Activated B cell treated with CpG ODN at 0.5 μM for 24 hours (primary cell): ENCODE data around the gene FPR2. TPM values are rescaled to one million over a fixed set of nuclear protein-coding genes. Genes with fewer than 3 reads are reported as not detected.

ENCODE experiments used
- ATAC-seq: fragments of 200-7000 bp; cut with Tn5 transposase; one replicate; pipeline ENCODE4 v1.10.0; 2021; ENCODE audit warnings: low read depth, mild to moderate bottlenecking, moderate library complexity
- CTCF ChIA-PET: fragments of 350-600 bp; sonication (Branson Sonifier 250); formaldehyde crosslinking; loops from one replicate; lab custom pipeline; 2021; ENCODE audit warnings: antibody characterized with exemption; lab: Charles Lee
- POLR2A ChIA-PET: fragments of 350-600 bp; sonication (Branson Sonifier 250); formaldehyde crosslinking; loops from one replicate; lab custom pipeline; 2021; ENCODE audit warnings: antibody characterized with exemption; lab: Charles Lee
- DNase-seq: peaks from one replicate; pipeline ENCODE4 v3.0.0; 2022
- H3K27ac Mint-ChIP-seq: one replicate; pipeline ENCODE4 v1.8.0; 2020; ENCODE audit warnings: mixed read lengths
- H3K27me3 Mint-ChIP-seq: one replicate; pipeline ENCODE4 v1.8.0; 2021; ENCODE audit warnings: mixed read lengths
- H3K36me3 Mint-ChIP-seq: one replicate; pipeline ENCODE4 v1.8.0; 2021; ENCODE audit warnings: low read depth, mixed read lengths
- H3K4me1 Mint-ChIP-seq: one replicate; pipeline ENCODE4 v1.8.0; 2021; ENCODE audit warnings: mixed read lengths
- H3K4me3 Mint-ChIP-seq: one replicate; pipeline ENCODE4 v1.8.0; 2020; ENCODE audit warnings: mild to moderate bottlenecking, mixed read lengths
- H3K9me3 Mint-ChIP-seq: one replicate; pipeline ENCODE4 v1.8.0; 2020; ENCODE audit warnings: mixed read lengths
- intact Hi-C: fragments of 100-400 bp; cut with micrococcal nuclease; formaldehyde crosslinking; loops from one replicate; pipeline ENCODE4 v1.15.1; 2024
- total RNA-seq: library from RNA; stranded (reverse); gene quantifications from 2 replicates; pipeline ENCODE4 v1.2.3, GENCODE V29; 2022
- TF ChIP-seq, protein P1 (sequence below): fragments of 200-600 bp; IDR thresholded peaks from one replicate; pipeline ENCODE4 v1.8.0; 2022; ENCODE audit warnings: antibody characterized with exemption, mild to moderate bottlenecking

FPR2 gene
- total RNA-seq, 1 donor from 2014 or later, result not detected

DNA sequence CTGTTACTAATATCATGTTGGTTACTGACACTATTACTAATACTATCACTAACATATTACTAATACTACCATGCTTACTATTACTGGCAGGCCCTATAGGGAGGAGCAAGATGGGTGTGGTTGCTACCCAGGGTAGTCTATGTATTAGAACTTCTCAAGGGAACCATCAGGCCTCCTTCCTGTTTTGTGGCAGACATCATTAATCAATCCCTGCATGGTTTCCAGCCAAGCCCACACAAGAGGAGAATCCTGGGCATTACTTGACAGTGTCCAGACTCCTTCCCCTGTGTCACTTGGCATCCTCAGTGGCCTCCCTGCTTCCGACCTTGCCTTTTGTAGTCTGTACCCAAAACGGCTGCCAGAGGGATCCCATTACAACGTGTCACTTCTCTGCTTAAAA, 46.1 kb upstream of the FPR2 start:
- intact Hi-C loops, result no loop called here
- H3K4me1 Mint-ChIP-seq, result peaks cover 26% of the 10 kb centered on the region
- no peak overlapping the region for H3K27ac Mint-ChIP-seq
- ATAC-seq (no peak), DNase-seq (no peak)
- TF ChIP-seq, protein P1, sequence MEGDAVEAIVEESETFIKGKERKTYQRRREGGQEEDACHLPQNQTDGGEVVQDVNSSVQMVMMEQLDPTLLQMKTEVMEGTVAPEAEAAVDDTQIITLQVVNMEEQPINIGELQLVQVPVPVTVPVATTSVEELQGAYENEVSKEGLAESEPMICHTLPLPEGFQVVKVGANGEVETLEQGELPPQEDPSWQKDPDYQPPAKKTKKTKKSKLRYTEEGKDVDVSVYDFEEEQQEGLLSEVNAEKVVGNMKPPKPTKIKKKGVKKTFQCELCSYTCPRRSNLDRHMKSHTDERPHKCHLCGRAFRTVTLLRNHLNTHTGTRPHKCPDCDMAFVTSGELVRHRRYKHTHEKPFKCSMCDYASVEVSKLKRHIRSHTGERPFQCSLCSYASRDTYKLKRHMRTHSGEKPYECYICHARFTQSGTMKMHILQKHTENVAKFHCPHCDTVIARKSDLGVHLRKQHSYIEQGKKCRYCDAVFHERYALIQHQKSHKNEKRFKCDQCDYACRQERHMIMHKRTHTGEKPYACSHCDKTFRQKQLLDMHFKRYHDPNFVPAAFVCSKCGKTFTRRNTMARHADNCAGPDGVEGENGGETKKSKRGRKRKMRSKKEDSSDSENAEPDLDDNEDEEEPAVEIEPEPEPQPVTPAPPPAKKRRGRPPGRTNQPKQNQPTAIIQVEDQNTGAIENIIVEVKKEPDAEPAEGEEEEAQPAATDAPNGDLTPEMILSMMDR, result no peak
- H3K9me3 Mint-ChIP-seq, result peaks cover 4% of the 10 kb centered on the region
- CTCF ChIA-PET, result no interaction called here
- H3K36me3 Mint-ChIP-seq, result no peaks in the 10 kb centered on the region
- peaks cover 19% of the 10 kb centered on the region for H3K27me3 Mint-ChIP-seq
- POLR2A ChIA-PET, result no interaction called here
- no peak overlapping the region for H3K4me3 Mint-ChIP-seq

DNA sequence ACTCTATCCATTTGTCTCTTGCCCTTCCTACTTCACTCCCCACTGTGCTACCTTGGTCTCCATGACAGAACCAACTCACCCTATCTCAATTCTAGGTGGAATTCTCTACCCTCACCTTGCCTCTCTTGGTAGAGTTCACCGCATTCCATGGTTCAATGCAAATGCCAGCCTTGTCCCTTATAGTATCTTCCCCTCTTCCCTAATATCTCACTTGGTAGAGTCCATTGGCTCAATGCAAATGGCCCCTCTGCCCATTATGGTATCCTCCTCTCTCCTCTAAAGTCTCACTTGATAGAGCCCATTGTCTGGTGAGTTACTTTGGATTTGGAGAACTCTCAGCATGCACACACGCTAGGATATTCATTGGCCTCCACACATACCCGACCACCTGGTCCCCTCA, 45.1 kb upstream of the FPR2 start:
- H3K27ac Mint-ChIP-seq, result no peak overlapping the region
- ChIA-PET CTCF (no interaction called here), POLR2A (no interaction called here)
- peaks cover 19% of the 10 kb centered on the region for H3K4me1 Mint-ChIP-seq
- TF ChIP-seq, protein P1, result no peak
- DNase-seq (no peak), ATAC-seq (no peak)
- H3K36me3 Mint-ChIP-seq, result no peaks in the 10 kb centered on the region
- intact Hi-C loops, result no loop called here
- no peak overlapping the region for H3K4me3 Mint-ChIP-seq
- H3K9me3 Mint-ChIP-seq, result peaks cover 4% of the 10 kb centered on the region
- H3K27me3 Mint-ChIP-seq, result peaks cover 25% of the 10 kb centered on the region

DNA sequence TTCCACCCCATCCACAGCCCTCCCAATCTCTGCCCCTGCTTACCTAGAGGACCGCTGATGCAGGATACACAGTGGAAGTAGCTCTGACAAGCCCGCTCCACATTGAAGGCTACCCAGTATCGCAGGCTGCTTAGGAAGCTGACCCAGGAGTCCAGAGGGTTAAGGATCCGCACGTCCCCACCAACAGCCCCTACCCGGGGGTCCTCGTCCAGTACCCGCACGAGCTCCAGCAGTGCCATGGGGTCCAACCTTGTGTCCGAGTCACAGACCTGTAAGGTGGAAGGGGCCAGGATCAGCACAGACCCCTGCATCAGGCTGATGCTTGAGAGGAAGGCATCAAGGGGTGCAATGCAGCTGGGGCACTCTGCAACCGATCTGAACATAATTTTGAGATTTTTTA, 44.1 kb upstream of the FPR2 start:
- POLR2A ChIA-PET, result no interaction called here
- Mint-ChIP-seq H3K36me3 (no peaks in the 10 kb centered on the region), H3K4me1 (peaks cover 8% of the 10 kb centered on the region), H3K27me3 (peaks cover 29% of the 10 kb centered on the region), H3K27ac (no peak overlapping the region), H3K9me3 (peaks cover 4% of the 10 kb centered on the region), H3K4me3 (no peak overlapping the region)
- DNase-seq, result no peak
- TF ChIP-seq, protein P1, result no peak
- intact Hi-C loops, result no loop called here
- CTCF ChIA-PET, result no interaction called here
- ATAC-seq, result no peak

DNA sequence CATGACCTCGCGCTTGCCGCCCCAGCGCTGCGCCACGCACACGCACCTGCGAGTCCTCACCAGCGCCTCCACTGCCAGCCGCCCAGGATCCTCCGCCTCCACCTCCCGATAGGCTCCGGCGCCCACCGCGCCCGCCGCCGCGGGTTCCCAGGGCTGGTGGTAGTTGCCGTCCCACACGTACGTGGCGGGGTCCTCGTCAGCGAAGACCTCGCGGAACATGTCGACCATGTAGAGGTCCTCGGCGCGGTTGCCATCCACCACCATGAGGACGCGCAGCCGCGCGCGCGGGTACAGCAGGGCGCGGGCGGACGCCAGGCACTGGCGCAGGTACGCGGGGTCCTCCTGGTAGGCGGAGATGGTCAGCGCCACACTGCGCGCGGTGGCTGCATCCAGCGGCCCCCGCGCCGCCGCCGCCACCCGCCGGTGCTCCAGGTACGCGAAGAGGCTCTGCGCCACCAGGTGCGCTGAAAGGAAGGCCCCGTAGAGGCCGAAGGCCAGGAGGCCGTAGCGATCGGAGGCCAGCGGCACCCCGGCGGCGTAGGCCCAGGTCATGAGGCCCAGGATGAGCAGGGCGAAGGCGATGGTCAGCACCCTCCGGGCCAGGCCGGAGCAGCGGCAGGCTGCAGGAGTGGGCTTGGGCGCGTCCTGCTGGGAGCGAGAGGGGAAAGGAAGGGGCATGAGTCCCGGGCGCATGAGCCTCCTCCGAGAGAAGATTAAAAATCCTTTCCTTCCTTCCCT, 41.6 kb upstream of the FPR2 start:
- TF ChIP-seq, protein P1, result no peak
- ATAC-seq, result no peak
- no peak overlapping the region for H3K27ac Mint-ChIP-seq

DNA sequence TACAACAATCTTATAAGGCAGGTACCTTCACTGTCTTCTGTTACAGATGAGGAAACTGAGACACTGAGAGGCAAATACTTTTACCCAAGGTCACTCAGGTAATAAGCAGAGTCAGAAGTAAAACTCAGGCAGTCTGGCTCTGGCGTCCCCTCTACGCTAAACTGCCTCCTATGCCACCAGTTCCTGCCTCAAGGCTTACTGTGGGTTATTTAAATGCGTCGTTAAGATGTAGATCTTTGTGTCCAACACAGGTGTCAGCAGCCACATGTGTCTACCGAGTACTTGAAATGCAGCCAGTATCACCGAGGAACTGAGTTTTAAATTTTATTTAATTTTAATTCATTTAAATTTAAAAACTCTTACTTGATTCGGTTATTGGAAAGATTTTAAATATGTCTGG, 39.1 kb upstream of the FPR2 start:
- Mint-ChIP-seq H3K27me3 (peaks cover 41% of the 10 kb centered on the region), H3K4me3 (no peak overlapping the region), H3K4me1 (peaks cover 5% of the 10 kb centered on the region), H3K27ac (no peak overlapping the region), H3K9me3 (peaks cover 2% of the 10 kb centered on the region), H3K36me3 (no peaks in the 10 kb centered on the region)
- TF ChIP-seq, protein P1, result no peak
- POLR2A ChIA-PET, result no interaction called here
- DNase-seq (no peak), ATAC-seq (no peak)
- intact Hi-C loops, result no loop called here
- CTCF ChIA-PET, result no interaction called here

More for the DNA sequence above, 41.6 kb upstream of the FPR2 start:
- Mint-ChIP-seq H3K27me3 (peaks cover 34% of the 10 kb centered on the region), H3K36me3 (no peaks in the 10 kb centered on the region), H3K9me3 (peaks cover 6% of the 10 kb centered on the region), H3K4me3 (no peak overlapping the region), H3K4me1 (peaks cover 5% of the 10 kb centered on the region)
- POLR2A ChIA-PET, result interaction anchor here (0.6 kb wide), 1 partner anchor 164 kb away, joined by 4 read pairs; no protein-coding TSS in a partner anchor
- no peak for DNase-seq
- CTCF ChIA-PET, result no interaction called here
- intact Hi-C loops, result no loop called here
